8988T (cell line): ENCODE results near the gene PCDHA6.
"Not testable (repeated sequence)": the region's sequence is repeated elsewhere in the genome, so short reads cannot be mapped to it uniquely, and the experiment has no call there.

Source experiments
- DNase-seq: peaks from one replicate; pipeline ENCODE4 v3.0.0; 2011

The PCDHA6 gene, protein sequence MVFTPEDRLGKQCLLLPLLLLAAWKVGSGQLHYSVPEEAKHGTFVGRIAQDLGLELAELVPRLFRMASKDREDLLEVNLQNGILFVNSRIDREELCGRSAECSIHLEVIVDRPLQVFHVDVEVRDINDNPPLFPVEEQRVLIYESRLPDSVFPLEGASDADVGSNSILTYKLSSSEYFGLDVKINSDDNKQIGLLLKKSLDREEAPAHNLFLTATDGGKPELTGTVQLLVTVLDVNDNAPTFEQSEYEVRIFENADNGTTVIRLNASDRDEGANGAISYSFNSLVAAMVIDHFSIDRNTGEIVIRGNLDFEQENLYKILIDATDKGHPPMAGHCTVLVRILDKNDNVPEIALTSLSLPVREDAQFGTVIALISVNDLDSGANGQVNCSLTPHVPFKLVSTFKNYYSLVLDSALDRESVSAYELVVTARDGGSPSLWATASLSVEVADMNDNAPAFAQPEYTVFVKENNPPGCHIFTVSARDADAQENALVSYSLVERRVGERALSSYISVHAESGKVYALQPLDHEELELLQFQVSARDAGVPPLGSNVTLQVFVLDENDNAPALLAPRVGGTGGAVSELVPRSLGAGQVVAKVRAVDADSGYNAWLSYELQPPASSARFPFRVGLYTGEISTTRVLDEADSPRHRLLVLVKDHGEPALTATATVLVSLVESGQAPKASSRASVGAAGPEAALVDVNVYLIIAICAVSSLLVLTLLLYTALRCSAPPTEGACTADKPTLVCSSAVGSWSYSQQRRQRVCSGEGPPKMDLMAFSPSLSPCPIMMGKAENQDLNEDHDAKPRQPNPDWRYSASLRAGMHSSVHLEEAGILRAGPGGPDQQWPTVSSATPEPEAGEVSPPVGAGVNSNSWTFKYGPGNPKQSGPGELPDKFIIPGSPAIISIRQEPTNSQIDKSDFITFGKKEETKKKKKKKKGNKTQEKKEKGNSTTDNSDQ

DNA sequence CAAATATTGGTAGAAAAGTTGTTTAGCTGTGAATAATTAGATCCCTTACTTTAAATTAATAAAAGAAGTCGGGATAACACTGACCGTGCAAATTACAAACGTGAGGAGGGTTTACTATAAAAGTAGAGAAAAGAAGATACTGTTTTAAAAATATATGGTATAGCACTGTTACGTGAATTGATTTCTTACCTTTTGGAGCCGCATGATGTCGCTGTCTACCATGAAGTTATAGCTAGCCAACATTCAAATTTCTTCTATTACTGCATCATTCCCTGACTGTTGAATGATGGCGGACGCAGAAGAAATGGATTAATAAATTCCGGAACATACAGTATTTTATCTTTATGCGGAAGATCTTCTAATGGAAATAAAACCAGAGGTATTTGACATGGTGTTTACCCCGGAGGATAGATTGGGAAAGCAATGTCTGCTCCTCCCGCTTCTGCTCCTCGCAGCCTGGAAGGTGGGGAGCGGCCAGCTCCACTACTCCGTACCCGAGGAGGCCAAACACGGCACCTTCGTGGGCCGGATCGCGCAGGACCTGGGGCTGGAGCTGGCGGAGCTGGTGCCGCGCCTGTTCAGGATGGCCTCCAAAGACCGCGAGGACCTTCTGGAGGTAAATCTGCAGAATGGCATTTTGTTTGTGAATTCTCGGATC is at the start of gene PCDHA6:
PCDHA6 (plus strand) TSS at position 257 of the 658 bp plus-strand sequence; CDS start at position 389, 132 bp downstream.
- DNase-seq = no peak

DNA sequence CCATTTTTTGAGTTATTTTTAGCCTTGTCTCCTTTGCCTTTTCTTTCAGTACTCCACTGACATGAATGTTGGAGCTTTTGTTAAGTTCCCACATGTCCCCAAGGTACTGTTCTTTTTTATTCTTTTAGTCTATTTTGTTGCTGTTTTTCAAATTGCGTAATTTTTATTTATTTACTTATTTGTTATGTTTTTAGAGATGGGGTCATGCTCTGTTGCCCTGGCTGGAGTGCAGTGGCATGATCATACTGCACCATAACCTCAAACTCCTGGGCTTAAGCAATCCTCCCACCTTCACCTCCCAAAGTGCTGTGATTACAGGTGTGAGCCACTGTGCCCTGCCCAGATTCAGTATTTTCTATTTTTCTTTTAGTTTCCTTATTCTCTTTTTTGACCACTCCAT is 47.2 kb upstream of the PCDHA6 start:
- DNase-seq = no peak

DNA sequence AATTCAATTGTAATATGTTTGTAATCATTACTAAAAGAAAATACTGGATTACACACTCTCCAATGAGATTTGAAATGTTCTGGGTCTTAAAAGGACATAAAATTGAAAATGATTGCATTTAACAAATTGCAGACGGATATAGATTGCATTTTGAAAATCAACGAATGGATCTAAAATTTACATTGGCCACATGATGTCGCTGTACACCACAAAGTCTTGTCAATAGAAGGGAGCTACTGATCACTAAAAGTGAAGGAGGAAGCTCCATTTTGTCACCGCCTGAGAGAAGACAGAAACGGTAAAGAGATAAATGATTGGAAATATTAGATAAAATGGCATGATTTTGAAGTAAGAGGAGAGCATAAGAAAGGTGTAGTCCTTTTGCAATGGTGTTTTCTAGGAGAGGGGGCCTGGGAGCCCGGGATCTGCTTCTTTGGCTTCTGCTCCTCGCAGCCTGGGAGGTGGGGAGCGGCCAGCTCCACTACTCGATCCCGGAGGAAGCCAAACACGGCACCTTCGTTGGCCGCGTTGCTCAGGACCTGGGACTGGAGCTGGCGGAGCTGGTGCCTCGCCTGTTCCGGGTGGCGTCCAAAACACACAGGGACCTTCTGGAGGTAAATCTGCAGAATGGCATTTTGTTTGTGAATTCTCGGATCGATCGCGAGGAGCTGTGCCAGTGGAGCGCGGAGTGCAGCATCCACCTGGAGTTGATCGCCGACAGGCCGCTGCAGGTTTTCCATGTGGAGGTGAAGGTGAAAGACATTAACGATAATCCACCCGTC is 41.7 kb upstream of the PCDHA6 start, which contains the start of gene PCDHA1:
PCDHA1 (plus strand) TSS at position 236 of the 782 bp plus-strand sequence.
- DNase-seq = peak; percentile 63

DNA sequence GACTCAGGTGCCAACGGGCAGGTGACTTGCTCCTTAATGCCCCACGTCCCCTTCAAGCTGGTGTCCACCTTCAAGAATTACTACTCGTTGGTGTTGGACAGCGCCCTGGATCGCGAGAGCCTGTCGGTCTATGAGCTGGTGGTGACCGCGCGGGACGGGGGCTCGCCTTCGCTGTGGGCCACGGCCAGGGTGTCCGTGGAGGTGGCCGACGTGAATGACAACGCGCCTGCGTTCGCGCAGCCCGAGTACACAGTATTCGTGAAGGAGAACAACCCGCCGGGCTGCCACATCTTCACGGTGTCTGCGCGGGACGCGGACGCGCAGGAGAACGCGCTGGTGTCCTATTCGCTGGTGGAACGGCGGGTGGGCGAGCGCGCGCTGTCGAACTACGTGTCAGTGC is 40.3 kb upstream of the PCDHA6 start:
- DNase-seq = not testable (repeated sequence)

DNA sequence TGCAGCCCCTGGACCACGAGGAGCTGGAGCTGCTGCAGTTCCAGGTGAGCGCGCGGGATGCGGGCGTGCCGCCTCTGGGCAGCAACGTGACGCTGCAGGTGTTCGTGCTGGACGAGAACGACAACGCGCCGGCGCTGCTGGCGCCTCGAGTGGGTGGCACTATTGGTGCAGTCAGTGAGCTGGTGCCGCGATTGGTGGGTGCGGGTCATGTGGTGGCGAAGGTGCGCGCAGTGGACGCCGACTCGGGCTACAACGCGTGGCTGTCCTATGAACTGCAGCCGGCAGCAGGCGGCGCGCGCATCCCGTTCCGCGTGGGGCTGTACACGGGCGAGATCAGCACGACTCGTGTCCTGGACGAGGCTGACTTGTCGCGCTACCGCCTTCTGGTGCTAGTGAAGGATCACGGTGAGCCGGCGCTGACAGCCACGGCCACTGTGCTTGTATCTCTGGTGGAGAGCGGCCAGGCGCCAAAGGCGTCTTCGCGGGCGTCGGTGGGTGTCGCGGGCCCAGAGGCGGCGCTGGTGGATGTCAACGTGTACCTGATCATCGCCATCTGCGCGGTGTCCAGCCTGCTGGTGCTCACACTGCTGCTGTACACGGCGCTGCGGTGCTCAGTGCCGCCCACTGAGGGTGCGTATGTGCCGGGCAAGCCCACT is 39.8 kb upstream of the PCDHA6 start:
- not testable (repeated sequence) for DNase-seq

DNA sequence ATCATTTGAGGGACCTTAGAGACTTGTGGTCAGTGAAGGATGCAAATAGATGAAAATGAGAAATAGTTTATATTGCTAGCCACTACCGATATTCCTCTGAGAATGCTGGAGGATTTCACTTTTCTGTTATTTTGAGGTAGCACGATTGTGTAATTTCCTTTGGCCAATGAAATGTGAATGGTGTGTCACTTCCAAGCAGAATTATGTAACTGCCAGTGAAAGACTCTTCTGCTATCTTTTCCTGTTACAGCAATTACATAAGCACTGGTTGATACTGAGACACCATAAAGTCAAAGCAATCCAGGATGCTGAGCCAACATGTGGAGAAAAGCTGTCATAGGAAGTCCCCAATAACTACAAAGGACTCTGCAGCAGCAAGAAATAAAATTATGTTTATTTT is 36.7 kb upstream of the PCDHA6 start:
- no peak for DNase-seq

DNA sequence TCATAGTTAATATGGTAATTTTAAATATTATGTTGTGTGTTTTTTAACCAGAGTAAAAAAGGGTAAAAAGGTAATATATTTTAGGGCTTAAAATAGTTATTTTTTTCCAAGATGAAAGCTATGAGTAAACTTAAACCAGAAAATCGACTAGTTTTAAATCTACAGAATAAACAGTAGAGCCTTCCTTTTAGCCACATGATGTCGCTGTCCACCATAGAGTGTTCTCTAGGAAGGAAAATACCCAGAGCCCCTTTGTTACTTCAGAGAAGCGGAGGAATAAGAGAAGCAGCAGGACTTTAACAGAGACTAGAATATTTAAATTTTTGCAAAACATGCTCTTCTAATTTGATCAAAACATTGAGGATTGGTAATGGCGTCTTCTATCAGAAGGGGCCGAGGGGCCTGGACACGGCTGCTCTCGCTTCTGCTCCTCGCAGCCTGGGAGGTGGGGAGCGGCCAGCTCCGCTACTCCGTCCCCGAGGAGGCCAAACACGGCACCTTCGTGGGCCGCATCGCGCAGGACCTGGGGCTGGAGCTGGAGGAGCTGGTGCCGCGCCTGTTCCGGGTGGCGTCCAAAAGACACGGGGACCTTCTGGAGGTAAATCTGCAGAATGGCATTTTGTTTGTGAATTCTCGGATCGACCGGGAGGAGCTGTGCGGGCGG is 33.0 kb upstream of the PCDHA6 start, which contains the start of gene PCDHA2:
PCDHA2 (plus strand) TSS at position 258 of the 664 bp plus-strand sequence.
- DNase-seq = no peak

DNA sequence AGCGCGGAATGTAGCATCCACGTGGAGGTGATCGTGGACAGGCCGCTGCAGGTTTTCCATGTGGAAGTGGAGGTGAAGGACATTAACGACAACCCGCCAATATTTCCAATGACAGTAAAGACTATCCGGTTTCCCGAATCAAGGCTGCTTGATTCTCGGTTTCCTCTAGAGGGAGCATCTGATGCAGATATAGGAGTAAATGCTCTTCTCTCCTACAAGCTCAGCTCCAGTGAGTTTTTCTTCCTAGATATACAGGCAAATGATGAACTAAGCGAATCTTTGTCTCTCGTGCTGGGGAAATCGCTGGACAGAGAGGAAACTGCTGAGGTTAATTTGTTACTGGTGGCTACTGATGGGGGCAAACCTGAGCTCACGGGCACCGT is 32.5 kb upstream of the PCDHA6 start:
- peak; percentile 36 for DNase-seq

DNA sequence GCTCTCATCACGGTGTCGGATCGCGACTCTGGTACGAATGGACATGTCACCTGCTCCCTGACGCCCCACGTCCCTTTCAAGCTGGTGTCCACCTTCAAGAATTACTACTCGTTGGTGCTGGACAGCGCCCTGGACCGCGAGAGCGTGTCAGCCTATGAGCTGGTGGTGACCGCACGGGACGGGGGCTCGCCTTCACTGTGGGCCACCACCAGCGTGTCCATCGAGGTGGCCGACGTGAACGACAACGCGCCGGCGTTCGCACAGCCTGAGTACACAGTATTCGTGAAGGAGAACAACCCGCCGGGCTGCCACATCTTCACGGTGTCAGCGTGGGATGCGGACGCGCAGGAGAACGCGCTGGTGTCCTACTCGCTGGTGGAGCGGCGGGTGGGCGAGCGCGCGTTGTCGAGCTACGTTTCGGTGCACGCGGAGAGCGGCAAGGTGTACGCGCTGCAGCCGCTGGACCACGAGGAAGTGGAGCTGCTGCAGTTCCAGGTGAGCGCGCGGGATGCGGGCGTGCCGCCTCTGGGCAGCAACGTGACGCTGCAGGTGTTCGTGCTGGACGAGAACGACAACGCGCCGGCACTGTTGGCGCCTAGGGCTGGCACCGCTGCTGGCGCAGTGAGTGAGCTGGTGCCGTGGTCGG is 31.6 kb upstream of the PCDHA6 start:
- not testable (repeated sequence) for DNase-seq

DNA sequence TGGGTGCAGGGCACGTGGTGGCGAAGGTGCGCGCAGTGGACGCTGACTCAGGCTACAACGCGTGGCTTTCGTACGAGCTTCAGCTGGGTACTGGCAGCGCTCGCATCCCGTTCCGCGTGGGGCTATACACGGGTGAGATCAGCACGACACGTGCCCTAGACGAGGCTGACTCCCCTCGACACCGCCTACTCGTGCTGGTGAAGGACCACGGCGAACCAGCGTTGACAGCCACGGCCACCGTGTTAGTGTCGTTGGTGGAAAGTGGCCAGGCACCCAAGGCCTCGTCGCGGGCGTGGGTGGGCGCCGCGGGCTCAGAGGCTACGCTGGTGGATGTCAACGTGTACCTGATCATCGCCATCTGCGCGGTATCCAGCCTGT is 31.1 kb upstream of the PCDHA6 start:
- DNase-seq = no peak

DNA sequence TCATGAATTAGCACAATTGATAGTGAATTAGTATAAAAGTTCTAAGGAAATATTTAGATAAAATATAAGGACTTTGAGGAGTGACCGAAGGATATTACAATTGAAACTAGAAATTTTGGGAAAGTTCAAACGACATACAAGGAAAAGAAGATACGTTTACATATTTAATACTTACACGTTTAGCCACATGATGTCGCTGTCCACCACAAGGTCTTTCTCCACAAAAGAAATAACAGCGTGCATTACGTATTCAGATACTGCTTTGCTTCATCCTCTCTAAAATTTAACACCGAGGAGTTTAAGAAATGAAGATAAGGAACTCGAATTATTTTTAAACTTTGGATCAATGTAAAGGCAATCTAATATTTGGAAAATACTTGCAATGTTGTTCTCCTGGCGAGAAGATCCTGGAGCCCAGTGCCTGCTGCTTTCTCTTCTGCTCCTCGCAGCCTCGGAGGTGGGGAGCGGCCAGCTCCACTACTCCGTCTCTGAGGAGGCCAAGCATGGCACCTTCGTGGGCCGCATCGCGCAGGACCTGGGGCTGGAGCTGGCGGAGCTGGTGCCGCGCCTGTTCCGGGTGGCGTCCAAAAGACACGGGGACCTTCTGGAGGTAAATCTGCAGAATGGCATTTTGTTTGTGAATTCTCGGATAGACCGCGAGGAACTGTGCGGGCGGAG is 26.8 kb upstream of the PCDHA6 start, which contains the start of gene PCDHA3:
PCDHA3 (plus strand) TSS at position 242 of the 678 bp plus-strand sequence.
- DNase-seq = no peak

DNA sequence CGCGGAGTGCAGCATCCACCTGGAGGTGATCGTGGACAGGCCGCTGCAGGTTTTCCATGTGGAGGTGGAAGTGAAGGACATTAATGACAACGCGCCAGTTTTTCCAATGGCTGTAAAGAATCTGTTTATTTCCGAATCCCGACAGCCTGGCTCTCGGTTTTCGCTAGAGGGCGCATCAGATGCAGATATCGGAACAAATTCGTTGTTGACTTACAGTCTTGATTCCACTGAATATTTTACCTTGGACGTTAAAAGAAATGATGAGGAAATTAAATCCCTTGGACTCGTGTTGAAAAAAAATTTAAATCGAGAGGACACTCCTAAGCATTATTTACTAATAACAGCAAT is 26.3 kb upstream of the PCDHA6 start:
- no peak for DNase-seq

DNA sequence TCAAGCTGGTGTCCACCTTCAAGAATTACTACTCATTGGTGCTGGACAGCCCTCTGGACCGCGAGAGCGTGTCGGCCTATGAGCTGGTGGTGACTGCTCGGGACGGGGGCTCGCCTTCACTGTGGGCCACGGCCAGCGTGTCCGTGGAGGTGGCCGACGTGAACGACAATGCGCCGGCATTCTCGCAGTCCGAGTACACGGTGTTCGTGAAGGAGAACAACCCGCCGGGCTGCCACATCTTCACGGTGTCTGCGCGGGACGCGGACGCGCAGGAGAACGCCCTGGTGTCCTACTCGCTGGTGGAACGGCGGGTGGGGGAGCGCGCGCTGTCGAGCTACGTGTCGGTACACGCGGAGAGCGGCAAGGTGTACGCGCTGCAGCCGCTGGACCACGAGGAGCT is 25.4 kb upstream of the PCDHA6 start:
- not testable (repeated sequence) for DNase-seq

DNA sequence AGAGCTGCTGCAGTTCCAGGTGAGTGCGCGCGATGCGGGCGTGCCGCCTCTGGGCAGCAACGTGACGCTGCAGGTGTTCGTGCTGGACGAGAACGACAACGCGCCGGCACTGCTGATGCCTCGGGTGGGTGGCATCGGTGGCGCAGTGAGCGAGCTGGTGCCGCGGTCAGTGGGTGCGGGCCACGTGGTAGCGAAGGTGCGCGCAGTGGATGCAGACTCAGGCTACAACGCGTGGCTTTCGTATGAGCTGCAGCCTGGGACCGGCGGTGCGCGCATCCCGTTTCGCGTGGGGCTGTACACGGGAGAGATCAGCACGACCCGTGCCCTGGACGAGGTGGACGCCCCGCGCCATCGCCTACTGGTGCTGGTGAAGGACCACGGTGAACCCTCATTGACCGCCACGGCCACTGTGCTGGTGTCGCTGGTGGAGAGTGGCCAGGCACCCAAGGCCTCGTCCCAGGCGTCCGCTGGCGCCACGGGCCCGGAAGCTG is 24.9 kb upstream of the PCDHA6 start:
- no peak for DNase-seq

DNA sequence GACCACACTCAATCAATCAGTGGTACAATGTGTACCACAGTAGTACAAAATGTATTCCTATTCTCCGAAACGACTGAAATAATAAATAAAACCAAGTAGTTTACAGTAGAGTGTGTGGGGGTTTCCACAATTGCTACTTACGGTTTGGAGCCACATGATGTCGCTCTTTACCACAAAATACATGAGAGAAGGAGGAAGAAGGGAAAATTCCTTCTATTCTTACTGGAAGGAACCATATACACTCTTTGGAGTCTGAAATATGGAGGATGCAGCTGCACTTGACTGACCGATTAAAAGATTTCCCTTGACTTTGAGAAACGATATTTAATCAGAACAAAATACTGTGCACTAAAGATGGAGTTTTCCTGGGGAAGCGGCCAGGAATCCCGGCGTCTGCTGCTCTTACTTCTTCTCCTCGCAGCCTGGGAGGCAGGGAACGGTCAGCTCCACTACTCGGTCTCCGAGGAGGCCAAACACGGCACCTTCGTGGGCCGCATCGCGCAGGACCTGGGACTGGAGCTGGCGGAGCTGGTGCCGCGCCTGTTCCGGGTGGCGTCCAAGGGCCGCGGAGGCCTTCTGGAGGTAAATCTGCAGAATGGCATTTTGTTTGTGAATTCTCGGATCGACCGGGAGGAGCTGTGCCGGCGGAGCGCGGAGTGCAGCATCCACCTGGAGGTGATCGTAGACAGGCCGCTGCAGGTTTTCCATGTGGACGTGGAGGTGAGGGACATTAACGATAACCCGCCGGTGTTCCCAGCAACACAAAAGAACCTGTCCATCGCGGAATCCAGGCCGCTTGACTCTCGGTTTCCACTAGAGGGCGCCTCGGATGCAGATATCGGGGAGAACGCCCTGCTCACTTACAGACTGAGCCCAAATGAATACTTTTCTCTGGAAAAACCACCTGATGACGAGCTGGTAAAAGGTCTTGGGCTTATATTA is 20.7 kb upstream of the PCDHA6 start, which contains the start of gene PCDHA4:
PCDHA4 (plus strand) TSS at position 235 of the 942 bp plus-strand sequence.
- DNase-seq = no peak

DNA sequence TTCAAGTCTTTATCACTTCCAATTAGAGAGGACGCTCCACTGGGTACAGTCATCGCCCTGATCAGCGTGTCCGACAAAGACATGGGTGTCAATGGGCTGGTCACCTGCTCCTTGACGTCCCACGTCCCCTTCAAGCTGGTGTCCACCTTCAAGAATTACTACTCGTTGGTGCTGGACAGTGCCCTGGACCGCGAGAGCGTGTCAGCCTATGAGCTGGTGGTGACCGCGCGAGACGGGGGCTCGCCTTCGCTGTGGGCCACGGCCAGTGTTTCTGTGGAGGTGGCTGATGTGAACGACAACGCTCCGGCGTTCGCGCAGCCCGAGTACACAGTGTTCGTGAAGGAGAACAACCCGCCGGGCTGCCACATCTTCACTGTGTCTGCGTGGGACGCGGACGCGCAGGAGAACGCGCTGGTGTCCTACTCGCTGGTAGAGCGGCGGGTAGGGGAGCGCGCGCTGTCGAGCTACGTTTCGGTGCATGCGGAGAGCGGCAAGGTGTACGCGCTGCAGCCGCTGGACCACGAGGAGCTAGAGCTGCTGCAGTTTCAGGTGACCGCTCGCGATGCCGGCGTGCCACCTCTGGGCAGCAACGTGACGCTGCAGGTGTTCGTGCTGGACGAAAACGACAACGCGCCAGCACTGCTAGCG is 19.4 kb upstream of the PCDHA6 start:
- not testable (repeated sequence) for DNase-seq

DNA sequence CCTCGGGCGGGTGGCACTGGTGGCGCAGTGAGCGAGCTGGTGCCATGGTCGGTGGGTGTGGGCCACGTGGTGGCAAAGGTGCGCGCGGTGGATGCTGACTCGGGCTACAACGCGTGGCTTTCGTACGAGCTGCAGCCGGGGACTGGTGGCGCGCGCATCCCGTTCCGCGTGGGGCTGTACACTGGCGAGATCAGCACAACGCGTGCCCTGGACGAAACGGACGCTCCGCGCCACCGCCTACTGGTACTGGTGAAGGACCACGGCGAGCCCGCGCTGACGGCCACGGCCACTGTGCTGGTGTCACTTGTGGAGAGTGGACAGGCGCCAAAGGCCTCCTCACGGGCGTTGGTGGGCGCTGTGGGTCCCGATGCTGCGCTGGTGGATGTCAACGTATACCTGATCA is 18.9 kb upstream of the PCDHA6 start:
- DNase-seq = no peak
